HG02884 (cell line): Measurements from ENCODE around the gene VAV2.
"Not testable (repeated sequence)": the region's sequence is repeated elsewhere in the genome, so short reads cannot be mapped to it uniquely, and the experiment has no call there.

Source experiments
- ATAC-seq: cut with Tn5 transposase; IDR thresholded peaks from one replicate; pipeline ENCODE4 v1.9.1; 2021; ENCODE audit warnings: mild to moderate bottlenecking, moderate library complexity; ENCODE audit not compliant: unreplicated experiment

VAV2 gene

GRCh38 chr9:133778336-133779013 is 213.6 kb downstream of the VAV2 start:
- no peak for ATAC-seq

DNA sequence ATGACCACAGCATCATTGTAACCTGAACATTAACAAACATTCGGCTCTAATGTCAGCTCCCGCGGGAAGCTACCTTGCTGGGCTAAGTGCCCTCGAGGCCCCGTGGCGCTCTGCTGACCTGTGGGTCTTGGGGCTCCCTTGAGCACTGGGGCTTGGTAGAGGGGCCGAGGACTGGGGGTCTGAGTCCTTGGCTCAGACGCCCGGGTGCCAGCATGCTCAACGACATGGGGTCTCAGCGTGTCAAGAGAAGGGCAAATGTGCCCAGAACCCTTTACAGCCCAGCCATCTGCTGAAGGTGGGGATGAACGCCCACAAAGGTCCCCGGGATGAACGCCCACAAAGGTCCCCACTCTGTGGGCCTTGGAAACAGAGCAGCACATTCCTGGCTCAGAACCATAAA is 214.3 kb downstream of the VAV2 start:
- ATAC-seq = no peak

DNA sequence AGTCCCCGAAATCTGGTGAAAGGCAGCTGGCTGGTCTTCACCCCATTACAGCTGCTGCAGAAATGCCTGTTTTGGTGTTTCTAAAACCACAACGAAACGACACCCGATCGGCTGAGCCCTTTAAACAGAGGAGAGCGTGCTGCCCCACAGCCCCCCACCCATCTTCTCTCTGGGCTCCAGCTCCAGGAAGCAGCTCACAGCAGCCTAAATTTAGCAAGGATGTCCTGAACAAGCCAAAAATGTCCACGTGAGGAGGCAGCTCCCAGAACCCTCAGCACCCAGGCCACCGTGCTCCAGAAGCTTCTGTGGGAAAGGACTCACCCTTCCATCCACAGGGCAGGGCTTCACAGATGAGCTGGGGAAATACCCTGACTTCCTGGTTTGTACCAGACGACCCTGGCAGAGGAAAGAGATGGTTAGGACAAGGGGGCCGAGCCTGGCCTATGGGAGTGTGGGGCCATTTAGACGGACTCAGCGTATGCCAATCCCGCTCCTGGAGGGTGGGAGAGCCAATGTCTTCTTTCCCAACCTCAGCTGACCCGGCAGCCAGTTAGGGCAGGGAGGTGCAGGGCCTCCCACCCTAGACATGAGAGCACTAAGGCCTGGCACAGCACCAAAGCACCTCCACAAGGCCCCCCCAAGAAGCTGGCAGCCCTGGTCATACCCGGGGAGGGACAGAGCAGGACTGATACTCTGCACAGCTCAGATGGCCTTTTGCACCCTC is 214.9 kb downstream of the VAV2 start:
- no peak for ATAC-seq

- no peak for ATAC-seq
Observed at GRCh38 chr9:133775951-133776905, 215.9 kb downstream of the VAV2 start.

DNA sequence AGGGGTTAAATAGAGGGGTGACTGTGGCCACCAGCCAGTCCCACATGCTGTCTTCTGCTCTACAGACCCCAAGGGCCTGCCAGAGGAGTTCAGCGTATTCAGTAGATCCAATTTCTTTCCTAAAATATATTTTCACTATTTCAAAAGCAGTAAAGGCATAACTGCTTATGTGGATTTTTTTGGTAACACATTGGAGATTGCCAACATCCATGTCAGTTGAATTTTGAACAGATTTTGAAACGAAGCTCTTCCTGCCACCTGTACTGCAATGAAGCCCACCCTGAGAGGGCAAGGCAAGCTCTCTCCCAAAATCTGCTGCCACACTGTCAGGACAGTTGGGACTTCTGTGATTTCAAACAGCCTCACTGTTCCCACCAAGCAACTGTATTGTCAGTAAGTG is 216.8 kb downstream of the VAV2 start:
- ATAC-seq = no peak

DNA sequence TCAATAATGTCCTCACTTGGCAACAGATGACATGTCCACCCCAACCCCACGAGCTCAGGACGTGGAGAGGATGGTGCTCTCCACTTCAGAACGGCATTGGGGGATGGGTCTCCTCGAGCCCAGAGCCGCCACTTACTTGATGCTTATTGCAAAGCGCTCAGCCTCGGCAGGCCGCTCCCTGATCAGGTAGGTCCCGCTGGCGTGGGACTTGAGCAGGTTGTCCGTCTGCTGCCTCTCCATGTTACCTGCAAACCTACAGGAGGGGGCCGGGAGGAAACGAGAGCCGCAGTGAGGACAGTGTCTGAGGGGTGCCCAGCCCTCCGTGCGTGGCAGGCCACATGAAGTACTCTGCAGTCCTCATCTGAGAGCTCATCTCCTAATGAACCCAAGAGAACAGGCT is 217.3 kb downstream of the VAV2 start:
- ATAC-seq = no peak

DNA sequence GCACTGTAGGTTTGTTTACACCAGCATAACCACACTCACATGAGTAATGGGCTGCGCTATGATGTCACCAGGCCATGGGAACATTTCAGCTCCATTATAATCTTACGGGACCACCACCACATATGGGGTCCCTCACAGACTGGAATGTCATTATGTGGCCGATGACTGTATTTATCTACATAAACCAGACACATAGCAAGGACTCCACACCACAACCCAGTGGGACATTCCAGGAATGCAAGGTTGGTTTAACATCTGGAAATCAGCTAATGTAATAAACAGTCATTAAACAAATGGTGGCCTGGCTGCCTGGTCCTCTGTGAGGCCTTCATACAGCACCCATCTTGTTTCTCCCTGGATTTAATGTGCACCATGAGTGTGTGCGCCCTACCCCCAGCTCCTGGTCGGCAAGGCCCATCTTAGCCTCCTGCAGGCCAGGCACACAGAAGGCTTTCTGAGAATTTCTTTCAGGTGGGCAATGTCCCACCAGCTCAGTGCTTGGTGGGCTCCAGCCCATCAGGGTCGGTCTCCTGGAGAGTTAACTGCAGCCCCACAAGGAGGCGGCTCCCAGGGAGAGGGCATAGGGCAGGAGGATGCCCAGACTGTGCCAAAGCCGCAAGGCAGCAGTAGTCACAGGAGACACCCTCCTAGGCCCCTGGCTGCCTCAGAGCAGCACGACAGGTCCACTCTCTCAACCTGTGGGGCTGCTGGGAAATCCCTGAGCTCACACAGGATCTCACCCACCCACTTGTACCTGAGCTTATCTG is 218.1 kb downstream of the VAV2 start:
- ATAC-seq = no peak

DNA sequence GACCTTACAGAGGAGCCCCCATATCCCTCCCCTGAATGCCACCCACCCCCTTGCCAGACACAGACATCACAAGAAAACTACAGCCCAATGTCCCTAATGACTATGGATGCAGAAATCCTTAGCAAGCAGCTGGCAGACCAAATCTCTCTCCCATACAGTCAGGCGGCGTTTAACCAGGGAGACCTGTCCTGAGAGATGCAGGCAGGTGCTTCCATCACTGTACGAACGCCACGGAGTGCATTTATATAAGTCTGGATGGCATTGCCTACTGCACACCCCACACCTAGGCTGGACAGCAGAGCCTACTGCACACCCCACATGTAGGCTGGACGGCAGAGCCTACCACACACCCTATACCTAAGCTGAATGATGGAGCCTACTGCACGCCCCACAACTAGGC is 219.5 kb downstream of the VAV2 start:
- no peak for ATAC-seq

GRCh38 chr9:133771486-133772482 is 220.3 kb downstream of the VAV2 start:
- ATAC-seq = no peak

GRCh38 chr9:133770076-133770777 is 221.9 kb downstream of the VAV2 start:
- no peak for ATAC-seq

DNA sequence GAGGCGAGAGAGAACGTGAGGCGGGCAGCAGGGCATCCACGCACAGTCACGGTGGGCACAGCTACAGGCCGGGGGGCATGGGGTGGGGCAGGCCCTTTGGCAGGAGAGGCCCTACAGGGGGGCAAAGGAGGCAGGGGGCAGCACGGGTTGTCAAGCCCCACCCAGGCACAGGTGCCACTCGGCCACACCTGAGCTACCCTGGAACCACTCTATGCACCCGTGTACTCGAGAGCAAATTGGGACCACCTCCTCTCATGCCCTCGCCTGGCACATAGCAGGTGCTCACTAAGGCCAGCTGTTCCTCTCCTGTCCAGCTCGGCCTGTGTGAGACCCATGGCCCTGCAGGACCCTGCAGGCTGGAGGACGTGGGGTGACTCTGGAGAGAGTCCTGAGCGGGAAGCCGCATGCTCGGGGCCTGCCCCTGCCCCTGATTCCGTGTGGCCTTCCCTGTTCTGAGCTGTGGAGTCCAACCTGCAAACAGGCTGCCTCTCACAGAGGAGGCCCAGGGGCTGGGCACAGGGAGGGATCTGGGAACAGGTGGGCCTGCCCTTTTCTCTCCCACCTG is 222.5 kb downstream of the VAV2 start:
- ATAC-seq = no peak

GRCh38 chr9:133768859-133769510 is 223.1 kb downstream of the VAV2 start:
- ATAC-seq = no peak

GRCh38 chr9:133768371-133768858 is 223.7 kb downstream of the VAV2 start:
- ATAC-seq = no peak

GRCh38 chr9:133767625-133768024 is 224.5 kb downstream of the VAV2 start:
- ATAC-seq = no peak

- ATAC-seq = no peak
Observed at GRCh38 chr9:133767008-133767407, 225.1 kb downstream of the VAV2 start.

GRCh38 chr9:133766234-133766633 is 225.9 kb downstream of the VAV2 start:
- not testable (repeated sequence) for ATAC-seq

DNA sequence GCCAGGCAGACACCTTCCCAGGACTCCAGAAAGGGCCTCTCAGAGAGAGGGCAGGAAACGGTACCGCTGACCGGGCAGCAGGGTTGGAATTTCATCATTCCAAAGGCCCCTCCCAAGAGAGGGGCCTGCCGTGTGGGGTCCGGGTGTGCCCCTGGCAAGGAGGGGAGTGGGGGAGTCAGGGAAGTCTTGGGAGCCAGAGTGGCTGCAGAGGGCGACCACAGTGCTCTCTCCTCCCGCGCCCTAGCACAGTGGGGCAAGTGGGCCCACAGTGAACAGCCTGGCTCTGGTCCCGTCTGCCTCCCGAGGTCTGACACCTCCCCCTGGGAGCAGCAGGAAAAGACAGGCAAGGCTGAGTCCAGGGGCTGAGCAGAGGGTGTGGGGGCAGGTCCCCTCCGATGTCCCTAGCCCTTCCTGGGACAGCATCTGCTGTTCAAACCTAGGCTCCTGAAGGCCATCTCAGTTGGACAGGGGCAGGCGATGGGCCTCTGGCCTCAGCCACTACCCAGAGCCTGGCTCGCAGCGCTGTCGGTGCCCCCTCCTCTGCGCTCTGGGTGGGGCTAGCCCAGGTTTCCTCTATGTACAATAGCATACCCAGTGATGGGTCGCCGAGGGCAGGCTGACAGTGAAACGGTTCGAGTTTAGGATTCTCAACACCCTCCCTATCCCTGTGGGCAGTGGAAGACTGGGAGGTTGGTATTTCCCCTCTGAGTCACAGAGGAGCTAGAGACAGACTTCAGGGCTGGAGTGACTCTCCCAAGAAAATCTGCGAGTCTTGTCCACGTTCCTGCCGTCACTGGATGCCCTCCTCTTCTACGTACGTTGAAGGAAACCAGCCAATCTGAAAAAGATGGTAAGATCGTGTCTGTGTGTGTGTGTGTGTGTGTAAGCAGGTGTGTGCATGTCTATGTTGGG is 228.6 kb downstream of the VAV2 start:
- ATAC-seq = no peak
